ENCODE results near the gene ADARB2. TPM values are rescaled to one million over a fixed set of nuclear protein-coding genes. Genes with fewer than 3 reads are reported as not detected.

Gene ADARB2
- total and polyA plus RNA-seq, 10 of the 15 experiments (the other 5 are each of a cell fraction or from before 2014, with no cell fraction given): 0.02 to 4.1 (median 0.76) TPM

GRCh38 chr10:1591742-1592141 lies 145.6 kb downstream of the ADARB2 start:
- H3K4me1 ChIP-seq (ENCODE audit: control insufficient read depth, insufficient read depth, low read length): no peaks in the 10 kb centered on the region
- ChIA-PET POLR2A (no interaction called here), CTCF (no interaction called here), SMC1A (ENCODE audit: uncharacterized antibody, unreplicated experiment) (no interaction called here), RAD21 (ENCODE audit: unreplicated experiment) (no interaction called here)
- no peaks in the 10 kb centered on the region for H3K79me2 ChIP-seq (ENCODE audit: control insufficient read depth, insufficient read depth, low read length)
- no peak for FAIRE-seq
- no peak overlapping the region for H3K4me2 ChIP-seq (ENCODE audit: control insufficient read depth, insufficient read depth)
- intact Hi-C loops (cut with micrococcal nuclease; ENCODE audit: unreplicated experiment): no loop called here
- H3K27me3 ChIP-seq (replicated peaks in 1 of 2; ENCODE audit: control insufficient read depth in 2 of 2, insufficient read depth in 2 of 2, low read length in 1 of 2): no peaks in the 10 kb centered on the region
- no peak for ATAC-seq
- no peaks in the 10 kb centered on the region for H3K36me3 ChIP-seq (ENCODE audit: control insufficient read depth in 2 of 2, insufficient read depth in 2 of 2, low read length in 1 of 2)
- H4K20me1 ChIP-seq (ENCODE audit: control insufficient read depth, insufficient read depth): no peaks in the 10 kb centered on the region; the same call in 1 of the 2 replicates
- WGBS (ENCODE audit: insufficient coverage, insufficient replicate concordance, low lambda C conversion rate, missing lambda C conversion rate): 46% methylated on average over 8 of the region's 8 CpGs
- no peak for TF ChIP-seq CEBPZ (IDR thresholded peaks at IDR 0.05; ENCODE audit: low read depth, low read length)
- no peak for TF ChIP-seq CBX5 (IDR thresholded peaks at IDR 0.05; ENCODE audit: low read depth)
- no peak for TF ChIP-seq SKIL (IDR thresholded peaks at IDR 0.05; ENCODE audit: low read depth, poor library complexity, severe bottlenecking)
- TF ChIP-seq SMAD1 (IDR thresholded peaks at IDR 0.05; ENCODE audit: low read depth, partially characterized antibody): no peak
- TF ChIP-seq MYC (IDR thresholded peaks at IDR 0.05; ENCODE audit: insufficient read depth, insufficient read length, insufficient replicate concordance, low read length, severe bottlenecking): no peak
- no peak for TF ChIP-seq PAX8 (IDR thresholded peaks at IDR 0.05)
- TF ChIP-seq USF2 (IDR thresholded peaks at IDR 0.05; ENCODE audit: borderline replicate concordance, low read depth, low read length): no peak
- TF ChIP-seq SUPT20H (IDR thresholded peaks at IDR 0.05; ENCODE audit: borderline replicate concordance, control insufficient read depth, low read depth, low read length): no peak
- no peak for TF ChIP-seq POLR2AphosphoS5 (IDR thresholded peaks at IDR 0.05; ENCODE audit: low read length)
- no peak for TF ChIP-seq POU2F2 (IDR thresholded peaks at IDR 0.05; ENCODE audit: borderline replicate concordance, low read depth, low read length)
- TF ChIP-seq ESRRA (IDR thresholded peaks at IDR 0.05; ENCODE audit: low read length): no peak
- TF ChIP-seq RAD21 (IDR thresholded peaks at IDR 0.05; ENCODE audit: insufficient read depth, low read depth, low read length): no peak
- TF ChIP-seq GABPA (IDR thresholded peaks at IDR 0.05; ENCODE audit: low read depth): no peak
- BruUV-seq (replicated peaks): no TSS peak
- no peak for DNase-seq (ENCODE audit: low read depth, low spot score)
- no peak overlapping the region for H3K27ac ChIP-seq (ENCODE audit: control insufficient read depth, insufficient read depth)
- H3K4me3 ChIP-seq: no peak overlapping the region
- no peak overlapping the region for H3K9ac ChIP-seq (ENCODE audit: control insufficient read depth, insufficient read depth, low read length)
- H2AFZ ChIP-seq (ENCODE audit: control insufficient read depth, low read depth, low read length): no peak overlapping the region
- no peaks in the 10 kb centered on the region; the same call in 2 of the 3 replicates for H3K9me3 ChIP-seq (replicated peaks; ENCODE audit: control insufficient read depth, insufficient read depth, low read length)
- in situ Hi-C loops (cut with MboI): no loop called here

Measured in GM12878 (cell line).